HAP-1 (cell line): Measurements from ENCODE around the gene YPEL2.
"Not testable (repeated sequence)": the region's sequence is repeated elsewhere in the genome, so short reads cannot be mapped to it uniquely, and the experiment has no call there.

Source experiments
- DNase-seq, 2 experiments: peaks; one replicate each; pipeline ENCODE4 v3.0.0-alpha.2; 2016 to 2020; ENCODE audit warnings: low spot score in 2 of 2
- H3K27me3 ChIP-seq: fragments of 250-450 bp; sonication (Bioruptor Pico); 2 replicates; pipeline ENCODE4 v1.5.1; 2020; ENCODE audit warnings: low read depth, mild to moderate bottlenecking, moderate library complexity
- H3K36me3 ChIP-seq: fragments of 250-450 bp; sonication (Bioruptor Pico); replicated peaks from 2 replicates; pipeline ENCODE4 v1.5.1; 2020; ENCODE audit warnings: mild to moderate bottlenecking
- H3K4me1 ChIP-seq: fragments of 250-450 bp; sonication (Bioruptor Pico); 2 replicates; pipeline ENCODE4 v1.5.1; 2020; ENCODE audit warnings: mild to moderate bottlenecking
- H3K4me3 ChIP-seq: fragments of 250-450 bp; sonication (Bioruptor Pico); 2 replicates; pipeline ENCODE4 v1.5.1; 2020; ENCODE audit warnings: mild to moderate bottlenecking, moderate library complexity
- H3K9me3 ChIP-seq: fragments of 250-450 bp; sonication (Bioruptor Pico); 2 replicates; pipeline ENCODE4 v1.5.1; 2020; ENCODE audit warnings: mild to moderate bottlenecking, moderate library complexity
- in situ Hi-C: fragments of 300-500 bp; cut with MboI; formaldehyde crosslinking; loops from 3 replicates; pipeline ENCODE4 v1.14.3; 2020; ENCODE audit warnings: low sequenced_read_pairs, inconsistent platforms, mixed read lengths

YPEL2 gene

DNA sequence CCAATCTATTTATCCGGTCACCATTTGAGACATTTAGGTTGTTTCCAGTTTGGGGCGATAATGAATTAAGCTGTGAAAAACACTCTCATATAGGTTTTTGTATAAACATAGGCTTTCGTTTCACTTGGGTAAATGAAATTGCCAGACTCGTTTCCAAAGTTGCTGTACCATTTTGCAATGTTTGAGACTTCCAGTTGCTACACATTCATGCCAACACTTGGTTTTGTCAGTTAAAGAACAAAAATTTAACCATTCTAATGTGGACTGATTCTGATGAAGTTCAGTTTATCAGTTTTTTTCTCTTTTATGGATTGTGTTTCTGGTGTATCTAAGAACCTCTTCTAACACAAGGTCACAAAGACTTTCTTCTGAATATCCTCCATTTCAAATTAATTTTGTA lies 52.4 kb downstream of the YPEL2 start:
- Histone ChIP-seq H3K36me3 (no peaks in the 10 kb centered on the region), H3K9me3 (no peaks in the 10 kb centered on the region), H3K4me3 (no peak overlapping the region), H3K27me3 (no peaks in the 10 kb centered on the region), H3K4me1 (no peaks in the 10 kb centered on the region)
- in situ Hi-C loops, result no loop called here
- DNase-seq, result no peak

- Histone ChIP-seq H3K9me3 (no peaks in the 10 kb centered on the region), H3K4me3 (no peak overlapping the region), H3K36me3 (no peaks in the 10 kb centered on the region), H3K27me3 (no peaks in the 10 kb centered on the region), H3K4me1 (no peaks in the 10 kb centered on the region)
- in situ Hi-C loops, result no loop called here
- DNase-seq, result no peak
Measured at GRCh38 chr17:59387351-59388068, 56.1 kb downstream of the YPEL2 start.

DNA sequence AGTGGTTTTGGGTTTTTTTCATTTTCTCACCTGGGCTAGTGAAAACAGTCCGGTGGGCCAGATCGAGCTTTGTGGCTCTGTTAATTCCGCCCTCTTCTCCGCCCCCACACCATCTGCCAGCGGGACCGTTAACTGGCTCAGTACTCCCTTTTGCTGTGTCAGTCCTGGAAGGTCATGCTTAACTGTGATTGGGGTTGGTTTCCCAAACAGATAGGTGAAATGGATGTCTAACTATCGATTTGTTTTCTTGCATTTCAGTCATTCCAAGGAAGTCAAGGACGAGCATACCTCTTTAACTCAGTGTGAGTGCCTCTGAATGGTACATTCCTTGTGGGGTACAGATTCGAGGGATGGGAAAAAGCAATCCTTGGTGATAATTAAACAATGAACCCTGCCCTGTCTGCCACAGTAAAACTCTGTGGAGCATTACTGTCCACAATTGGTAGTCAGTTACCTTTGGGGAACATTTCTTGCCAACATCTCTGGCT lies 56.7 kb downstream of the YPEL2 start:
- no peaks in the 10 kb centered on the region for H3K27me3 ChIP-seq
- in situ Hi-C loops, result no loop called here
- no peak for DNase-seq

GRCh38 chr17:59389066-59389465 lies 57.6 kb downstream of the YPEL2 start:
- no peaks in the 10 kb centered on the region for H3K4me1 ChIP-seq
- in situ Hi-C loops, result no loop called here
- no peaks in the 10 kb centered on the region for H3K36me3 ChIP-seq
- H3K9me3 ChIP-seq, result no peaks in the 10 kb centered on the region
- no peak overlapping the region for H3K4me3 ChIP-seq
- no peak for DNase-seq
- no peaks in the 10 kb centered on the region for H3K27me3 ChIP-seq

More for the DNA sequence above, 56.7 kb downstream of the YPEL2 start:
- Histone ChIP-seq H3K4me3 (no peak overlapping the region), H3K36me3 (no peaks in the 10 kb centered on the region), H3K4me1 (no peaks in the 10 kb centered on the region), H3K9me3 (no peaks in the 10 kb centered on the region)

DNA sequence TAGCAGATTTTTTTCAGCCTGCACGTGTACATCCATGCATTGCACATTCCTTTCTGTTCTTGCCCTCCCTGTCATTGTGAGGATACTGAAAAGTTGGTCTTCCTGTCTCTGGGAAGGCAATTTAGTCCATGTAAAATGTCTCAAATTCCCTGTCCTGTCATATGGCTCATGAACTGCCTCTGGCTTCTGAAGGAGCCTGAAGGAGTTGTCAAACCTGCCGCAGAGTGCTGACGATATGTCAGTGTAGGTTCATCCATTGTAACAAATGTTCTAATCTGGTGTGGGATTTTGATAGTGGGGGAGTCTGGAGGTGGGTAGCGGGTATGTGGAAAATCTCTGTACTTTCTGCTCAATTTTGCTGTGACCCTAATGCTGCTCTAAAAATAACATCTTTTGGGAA lies 59.6 kb downstream of the YPEL2 start:
- Histone ChIP-seq H3K27me3 (no peaks in the 10 kb centered on the region), H3K9me3 (no peaks in the 10 kb centered on the region), H3K36me3 (no peaks in the 10 kb centered on the region), H3K4me1 (no peaks in the 10 kb centered on the region), H3K4me3 (no peak overlapping the region)
- DNase-seq, result no peak
- in situ Hi-C loops, result no loop called here

DNA sequence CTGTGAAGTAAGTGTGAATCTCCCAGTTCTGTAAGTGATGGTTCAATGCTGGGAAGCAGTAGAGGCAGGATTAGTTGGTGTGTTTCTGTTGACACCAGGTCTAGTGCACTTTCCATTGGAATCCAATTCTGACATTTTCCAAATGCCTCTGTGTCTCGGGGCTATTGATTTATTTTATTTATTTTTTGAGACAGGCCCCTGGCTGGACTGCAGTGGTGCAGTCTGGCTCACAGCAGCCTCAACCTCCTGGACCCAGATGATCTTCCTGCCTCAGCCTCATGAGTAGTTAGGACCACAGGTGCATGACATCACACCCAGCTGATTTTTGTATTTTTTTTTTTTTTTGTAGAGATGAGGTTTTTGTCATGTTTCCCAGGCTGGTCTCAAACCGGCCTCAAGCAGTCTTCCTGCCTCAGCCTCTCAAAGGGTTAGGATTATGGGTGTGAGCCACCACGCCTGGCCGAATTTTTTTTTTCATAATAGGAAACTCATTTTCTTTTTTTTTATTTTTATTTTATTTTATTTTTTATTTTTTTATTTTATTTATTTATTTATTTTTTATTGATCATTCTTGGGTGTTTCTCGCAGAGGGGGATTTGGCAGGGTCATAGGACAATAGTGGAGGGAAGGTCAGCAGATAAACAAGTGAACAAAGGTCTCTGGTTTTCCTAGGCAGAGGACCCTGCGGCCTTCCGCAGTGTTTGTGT lies 61.7 kb downstream of the YPEL2 start:
- Histone ChIP-seq H3K36me3 (no peaks in the 10 kb centered on the region), H3K27me3 (no peaks in the 10 kb centered on the region), H3K9me3 (no peaks in the 10 kb centered on the region), H3K4me3 (no peak overlapping the region), H3K4me1 (no peaks in the 10 kb centered on the region)
- DNase-seq, result no peak
- in situ Hi-C loops, result no loop called here

DNA sequence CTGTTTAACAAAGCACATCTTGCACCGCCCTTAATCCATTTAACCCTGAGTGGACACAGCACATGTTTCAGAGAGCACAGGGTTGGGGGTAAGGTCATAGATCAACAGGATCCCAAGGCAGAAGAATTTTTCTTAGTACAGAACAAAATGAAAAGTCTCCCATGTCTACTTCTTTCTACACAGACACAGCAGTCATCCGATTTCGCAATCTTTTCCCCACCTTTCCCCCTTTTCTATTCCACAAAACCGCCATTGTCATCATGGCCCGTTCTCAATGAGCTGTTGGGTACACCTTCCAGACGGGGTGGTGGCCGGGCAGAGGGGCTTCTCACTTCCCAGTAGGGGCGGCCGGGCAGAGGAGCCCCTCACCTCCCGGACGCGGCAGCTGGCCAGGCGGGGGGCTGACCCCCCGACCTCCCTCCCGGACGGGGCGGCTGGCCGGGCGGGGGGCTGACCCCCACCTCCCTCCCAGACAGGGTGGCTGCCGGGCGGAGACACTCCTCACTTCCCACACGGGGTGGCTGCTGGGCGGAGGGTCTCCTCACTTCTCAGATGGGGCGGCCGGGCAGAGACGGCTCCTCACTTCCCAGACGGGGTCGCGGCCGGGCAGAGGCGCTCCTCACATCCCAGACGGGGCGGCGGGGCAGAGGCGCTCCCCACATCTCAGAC lies 62.4 kb downstream of the YPEL2 start:
- H3K36me3 ChIP-seq, in situ Hi-C loops, DNase-seq, H3K27me3 ChIP-seq, H3K9me3 ChIP-seq, H3K4me1 ChIP-seq, H3K4me3 ChIP-seq: not testable (repeated sequence)

DNA sequence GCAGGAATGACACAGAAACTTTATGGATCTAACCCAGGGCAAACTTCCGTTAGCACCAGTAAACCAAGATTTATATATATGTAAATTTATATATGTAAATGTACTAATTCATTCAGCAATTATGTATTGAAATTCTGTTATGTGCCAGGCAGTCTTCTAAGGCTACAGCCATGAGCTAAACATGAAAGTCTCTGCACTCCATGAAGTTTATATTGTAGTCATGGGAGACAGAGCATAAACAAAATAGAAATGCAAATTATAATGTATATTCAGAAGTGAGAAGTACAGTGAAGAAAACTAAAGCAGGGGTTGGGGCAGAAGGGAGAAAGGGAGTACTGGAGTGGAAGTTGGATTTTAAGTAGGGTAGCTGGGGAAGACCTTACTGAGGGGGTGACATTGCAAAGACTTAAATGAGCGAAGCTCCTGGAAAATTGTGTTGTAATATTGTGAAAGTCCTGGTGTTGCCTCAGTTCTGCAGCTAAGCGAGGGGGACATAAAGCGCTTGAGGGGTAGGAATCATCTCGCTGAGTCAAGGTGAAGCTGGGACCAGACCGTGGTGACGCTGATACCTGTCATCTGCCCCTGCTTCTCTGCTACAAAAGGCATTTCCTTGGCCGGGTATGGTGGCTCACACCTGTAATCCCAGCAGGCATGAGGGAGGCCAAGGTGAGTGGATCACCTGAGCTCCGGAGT lies 64.8 kb downstream of the YPEL2 start:
- no peaks in the 10 kb centered on the region for H3K4me1 ChIP-seq
- H3K4me3 ChIP-seq, result no peak overlapping the region
- no peak for DNase-seq
- no peaks in the 10 kb centered on the region for H3K27me3 ChIP-seq
- no peaks in the 10 kb centered on the region for H3K9me3 ChIP-seq
- H3K36me3 ChIP-seq, result no peaks in the 10 kb centered on the region
- in situ Hi-C loops, result no loop called here

DNA sequence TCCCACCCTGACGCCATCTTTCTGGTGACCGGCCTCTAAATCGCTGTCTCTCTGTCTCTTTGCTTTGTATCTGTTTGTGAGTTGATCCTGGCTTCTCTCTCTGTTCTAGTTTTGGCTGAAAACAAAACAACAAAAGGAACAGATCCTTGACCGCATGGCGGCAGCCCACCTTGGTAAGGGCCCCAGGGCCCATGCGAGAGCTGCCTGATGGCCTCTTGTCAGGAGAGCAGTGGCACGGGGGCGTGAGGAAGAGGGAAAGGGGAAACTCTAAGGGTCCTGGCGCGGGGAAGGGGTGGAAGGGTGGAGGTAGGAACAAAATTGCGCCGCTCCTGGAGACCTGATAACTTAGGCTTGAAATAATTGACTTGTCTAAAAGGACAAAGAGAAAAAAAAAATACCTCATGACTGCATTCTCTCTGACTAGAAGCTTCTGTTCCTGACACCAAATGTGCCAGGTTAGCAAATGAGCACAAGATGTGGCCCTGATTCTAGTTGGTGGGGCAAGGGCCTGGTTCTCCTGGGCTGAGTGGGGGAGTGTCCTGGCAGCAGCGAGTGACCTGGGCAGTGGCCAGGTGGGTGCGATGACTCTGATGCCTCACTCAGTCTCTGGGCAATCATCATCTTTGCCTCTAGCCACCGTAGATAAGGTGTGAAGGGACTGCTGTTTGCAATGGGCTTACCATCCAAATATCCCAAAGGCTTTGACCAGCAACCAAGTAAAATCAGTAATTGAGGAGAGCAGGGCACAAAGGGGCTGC lies 66.0 kb downstream of the YPEL2 start:
- Histone ChIP-seq H3K4me3 (no peak overlapping the region), H3K27me3 (no peaks in the 10 kb centered on the region), H3K36me3 (no peaks in the 10 kb centered on the region), H3K9me3 (no peaks in the 10 kb centered on the region), H3K4me1 (no peaks in the 10 kb centered on the region)
- no peak for DNase-seq
- in situ Hi-C loops, result no loop called here

- H3K4me1 ChIP-seq, result no peaks in the 10 kb centered on the region
- no peak overlapping the region for H3K4me3 ChIP-seq
- no peak for DNase-seq
- in situ Hi-C loops, result no loop called here
- no peaks in the 10 kb centered on the region for H3K27me3 ChIP-seq
- no peaks in the 10 kb centered on the region for H3K36me3 ChIP-seq
- H3K9me3 ChIP-seq, result no peaks in the 10 kb centered on the region
Measured at GRCh38 chr17:59399914-59400313, 68.5 kb downstream of the YPEL2 start.

GRCh38 chr17:59400858-59401257 lies 69.4 kb downstream of the YPEL2 start:
- Histone ChIP-seq H3K27me3 (no peaks in the 10 kb centered on the region), H3K36me3 (no peaks in the 10 kb centered on the region), H3K4me3 (no peak overlapping the region), H3K9me3 (no peaks in the 10 kb centered on the region), H3K4me1 (no peaks in the 10 kb centered on the region)
- no peak for DNase-seq
- in situ Hi-C loops, result no loop called here

DNA sequence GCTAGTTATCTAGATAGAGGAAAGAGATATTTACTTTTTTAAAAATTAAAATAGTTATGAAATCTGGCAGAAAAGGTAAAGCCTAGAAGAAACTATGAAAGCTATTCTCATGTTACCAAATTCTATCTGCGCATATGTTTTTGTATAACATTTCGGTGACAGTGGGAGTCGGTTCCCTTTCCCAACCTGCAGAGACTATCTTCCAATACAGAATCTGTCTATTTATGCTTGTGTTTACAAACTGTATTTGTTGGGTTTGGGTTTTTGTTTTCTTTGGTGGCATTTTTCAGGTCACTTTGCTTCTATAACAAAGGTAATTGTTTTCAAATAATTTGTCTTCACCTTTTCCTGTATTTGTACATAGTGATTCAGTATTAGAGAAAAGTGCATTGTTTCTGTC lies 69.8 kb downstream of the YPEL2 start:
- in situ Hi-C loops, result no loop called here
- Histone ChIP-seq H3K9me3 (no peaks in the 10 kb centered on the region), H3K36me3 (no peaks in the 10 kb centered on the region), H3K4me1 (no peaks in the 10 kb centered on the region), H3K4me3 (no peak overlapping the region), H3K27me3 (no peaks in the 10 kb centered on the region)
- no peak for DNase-seq

DNA sequence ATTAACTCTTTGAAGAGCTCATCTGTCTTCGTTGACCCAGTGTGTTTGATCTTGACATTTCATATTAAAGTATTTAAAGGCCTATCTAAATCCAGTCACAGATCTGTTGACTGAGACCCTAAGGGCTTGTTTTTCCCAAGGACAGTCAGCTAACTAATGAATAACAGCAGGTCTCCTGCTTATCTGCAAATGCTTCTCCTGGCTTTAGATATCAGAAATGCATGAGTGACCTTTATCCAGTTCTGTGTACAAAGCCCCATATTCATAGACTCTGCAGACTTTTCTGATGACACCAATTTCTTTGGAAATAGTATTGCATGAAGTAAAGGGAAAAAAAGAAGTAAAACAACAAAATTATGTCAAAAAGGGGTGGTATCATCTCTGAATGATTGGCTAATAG lies 70.3 kb downstream of the YPEL2 start:
- Histone ChIP-seq H3K4me3 (no peak overlapping the region), H3K27me3 (no peaks in the 10 kb centered on the region), H3K4me1 (no peaks in the 10 kb centered on the region), H3K9me3 (no peaks in the 10 kb centered on the region), H3K36me3 (no peaks in the 10 kb centered on the region)
- in situ Hi-C loops, result no loop called here
- DNase-seq, result no peak
